H9 (cell line): ENCODE measurements around the gene CLEC4G. TPM values are rescaled to one million over a fixed set of nuclear protein-coding genes. Genes with fewer than 3 reads are reported as not detected.

Experiments used
- DNase-seq: peaks from one replicate; pipeline ENCODE4 v3.0.0-alpha.2; 2017
- H2AFZ ChIP-seq: one replicate; pipeline ENCODE4 v1.6.1; 2013; ENCODE audit warnings: mild to moderate bottlenecking, low read length, control low read depth, moderate library complexity
- H2AK5ac ChIP-seq: 2 replicates; pipeline ENCODE4 v1.6.1; 2013; ENCODE audit warnings: low read length, control low read depth, mixed read lengths; ENCODE audit not compliant: insufficient read length
- H2BK120ac ChIP-seq: one replicate; pipeline ENCODE4 v1.6.1; 2013; ENCODE audit warnings: low read depth, mild to moderate bottlenecking, low read length, control low read depth, inconsistent platforms; ENCODE audit not compliant: poor library complexity, severe bottlenecking
- H2BK12ac ChIP-seq: 2 replicates; pipeline ENCODE4 v1.6.1; 2013; ENCODE audit warnings: low read length, control low read depth, mixed read lengths, low read depth; ENCODE audit not compliant: insufficient read length
- H2BK15ac ChIP-seq: 2 replicates; pipeline ENCODE4 v1.6.1; 2013; ENCODE audit warnings: low read depth, low read length, control low read depth
- H2BK20ac ChIP-seq: one replicate; pipeline ENCODE4 v1.6.1; 2013; ENCODE audit warnings: low read depth, mild to moderate bottlenecking, low read length, control low read depth, inconsistent platforms; ENCODE audit not compliant: poor library complexity, severe bottlenecking
- H2BK5ac ChIP-seq: 2 replicates; pipeline ENCODE4 v1.6.1; 2013; ENCODE audit warnings: low read length, control low read depth, mixed read lengths; ENCODE audit not compliant: insufficient read length
- H3K14ac ChIP-seq: 2 replicates; pipeline ENCODE4 v1.6.1; 2013; ENCODE audit warnings: low read length, control low read depth; ENCODE audit not compliant: insufficient read depth
- H3K18ac ChIP-seq: 2 replicates; pipeline ENCODE4 v1.6.1; 2013; ENCODE audit warnings: low read depth, mild to moderate bottlenecking, mixed read lengths, low read length, control low read depth; ENCODE audit not compliant: insufficient read length
- H3K23ac ChIP-seq: 2 replicates; pipeline ENCODE4 v1.6.1; 2013; ENCODE audit warnings: low read length, control low read depth, mixed read lengths, low read depth; ENCODE audit not compliant: insufficient read length
- H3K23me2 ChIP-seq: 2 replicates; pipeline ENCODE4 v1.6.1; 2013; ENCODE audit warnings: low read depth, mild to moderate bottlenecking, mixed read lengths, low read length, control low read depth; ENCODE audit not compliant: insufficient read length, poor library complexity, severe bottlenecking
- H3K27ac ChIP-seq: 2 replicates; pipeline ENCODE4 v1.5.1; 2013; ENCODE audit warnings: low read length, control low read depth, mixed read lengths, low read depth; ENCODE audit not compliant: insufficient read length
- H3K27me3 ChIP-seq: 2 replicates; pipeline ENCODE4 v1.6.1; 2013; ENCODE audit warnings: low read length, control low read depth, inconsistent platforms; ENCODE audit not compliant: insufficient read depth
- H3K4ac ChIP-seq: 2 replicates; pipeline ENCODE4 v1.6.1; 2013; ENCODE audit warnings: low read depth, mild to moderate bottlenecking, control low read depth, inconsistent platforms, low read length, moderate library complexity
- H3K4me1 ChIP-seq: 2 replicates; pipeline ENCODE4 v1.6.1; 2013; ENCODE audit warnings: low read length, control low read depth, inconsistent platforms; ENCODE audit not compliant: insufficient read depth
- H3K4me2 ChIP-seq: 2 replicates; pipeline ENCODE4 v1.6.1; 2013; ENCODE audit warnings: low read length, control low read depth, mixed read lengths; ENCODE audit not compliant: insufficient read length, insufficient read depth
- H3K56ac ChIP-seq: 2 replicates; pipeline ENCODE4 v1.6.1; 2013; ENCODE audit warnings: low read depth, mild to moderate bottlenecking, mixed read lengths, low read length, control low read depth; ENCODE audit not compliant: insufficient read length
- H3K79me1 ChIP-seq: 2 replicates; pipeline ENCODE4 v1.6.1; 2013; ENCODE audit warnings: low read depth, mild to moderate bottlenecking, moderate library complexity, low read length, control low read depth, inconsistent platforms; ENCODE audit not compliant: insufficient read depth, poor library complexity, severe bottlenecking
- H3K79me2 ChIP-seq: 2 replicates; pipeline ENCODE4 v1.6.1; 2013; ENCODE audit warnings: low read length, control low read depth, inconsistent platforms; ENCODE audit not compliant: insufficient read depth
- H3K9ac ChIP-seq: 2 replicates; pipeline ENCODE4 v1.6.1; 2013; ENCODE audit warnings: low read length, control low read depth, mixed read lengths; ENCODE audit not compliant: insufficient read length; ENCODE audit errors: extremely low read depth
- H3K9me3 ChIP-seq: one replicate; pipeline ENCODE4 v1.6.1; 2013; ENCODE audit warnings: low read depth, low read length, inconsistent platforms; ENCODE audit not compliant: control insufficient read depth
- H3T11ph ChIP-seq: one replicate; pipeline ENCODE4 v1.6.1; 2013; ENCODE audit warnings: mild to moderate bottlenecking, low read length, control low read depth, inconsistent platforms
- H4K20me1 ChIP-seq: one replicate; pipeline ENCODE4 v1.6.1; 2013; ENCODE audit not compliant: control insufficient read depth, insufficient read length, insufficient read depth
- H4K5ac ChIP-seq: 2 replicates; pipeline ENCODE4 v1.6.1; 2013; ENCODE audit warnings: low read depth, mild to moderate bottlenecking, mixed read lengths, low read length, control low read depth; ENCODE audit not compliant: insufficient read length
- H4K8ac ChIP-seq: replicated peaks from 2 replicates; pipeline ENCODE4 v1.6.1; 2013; ENCODE audit warnings: low read length, control low read depth, mixed read lengths, low read depth; ENCODE audit not compliant: insufficient read length
- H4K91ac ChIP-seq: 2 replicates; pipeline ENCODE4 v1.6.1; 2013; ENCODE audit warnings: low read depth, mild to moderate bottlenecking, moderate library complexity, mixed read lengths, low read length, control low read depth; ENCODE audit not compliant: insufficient read length
- H3K27ac Mint-ChIP-seq, 3 experiments: 2 replicates in 2 of 3; 3 replicates in 1 of 3; pipeline ENCODE4 v1.8.0; 2020 to 2021; ENCODE audit warnings: mixed read lengths in 3 of 3, mild to moderate bottlenecking in 1 of 3, moderate library complexity in 1 of 3
- H3K27me3 Mint-ChIP-seq: 2 replicates; pipeline ENCODE4 v1.8.0; 2021; ENCODE audit warnings: low read depth, mild to moderate bottlenecking, moderate library complexity, mixed read lengths
- H3K36me3 Mint-ChIP-seq, 3 experiments: 2 replicates in 2 of 3; 3 replicates in 1 of 3; pipeline ENCODE4 v1.8.0; 2020 to 2021; ENCODE audit warnings: low read depth in 3 of 3, mixed read lengths in 3 of 3; ENCODE audit not compliant: insufficient read depth in 1 of 3
- H3K4me1 Mint-ChIP-seq, 2 experiments: 2 replicates each; pipeline ENCODE4 v1.8.0; 2020; ENCODE audit warnings: mixed read lengths in 2 of 2
- H3K4me3 Mint-ChIP-seq, 2 experiments: 2 replicates in 1 of 2; 3 replicates in 1 of 2; pipeline ENCODE4 v1.8.0; 2020 to 2021; ENCODE audit warnings: mild to moderate bottlenecking in 2 of 2, mixed read lengths in 2 of 2, moderate library complexity in 1 of 2
- H3K9me3 Mint-ChIP-seq, 2 experiments: 2 replicates in 1 of 2; 3 replicates in 1 of 2; pipeline ENCODE4 v1.8.0; 2020; ENCODE audit warnings: mild to moderate bottlenecking in 2 of 2, mixed read lengths in 2 of 2, moderate library complexity in 1 of 2
- CTCF ChIP-seq: fragments of 200-600 bp; sonication (generic); conservative IDR thresholded peaks from 3 replicates; pipeline ENCODE4 v1.8.0; 2021; ENCODE audit warnings: antibody characterized with exemption, mild to moderate bottlenecking
- WGBS: extraction: QIAGEN DNeasy Blood & Tissue Kit; methylation state at CpG from one replicate; pipeline ENCODE4 v1.1.7; 2013; ENCODE audit warnings: missing lambda C conversion rate, low lambda C conversion rate, mixed read lengths; ENCODE audit not compliant: insufficient read length; ENCODE audit errors: extremely low coverage; 5-methylcytosine and 5-hydroxymethylcytosine counted together
- total RNA-seq: library from RNA; stranded (reverse); gene quantifications from 2 replicates; pipeline ENCODE4 v1.2.1, GENCODE V29; 2021

CLEC4G gene
- total RNA-seq, 1 experiment from 2014 or later: not detected

DNA sequence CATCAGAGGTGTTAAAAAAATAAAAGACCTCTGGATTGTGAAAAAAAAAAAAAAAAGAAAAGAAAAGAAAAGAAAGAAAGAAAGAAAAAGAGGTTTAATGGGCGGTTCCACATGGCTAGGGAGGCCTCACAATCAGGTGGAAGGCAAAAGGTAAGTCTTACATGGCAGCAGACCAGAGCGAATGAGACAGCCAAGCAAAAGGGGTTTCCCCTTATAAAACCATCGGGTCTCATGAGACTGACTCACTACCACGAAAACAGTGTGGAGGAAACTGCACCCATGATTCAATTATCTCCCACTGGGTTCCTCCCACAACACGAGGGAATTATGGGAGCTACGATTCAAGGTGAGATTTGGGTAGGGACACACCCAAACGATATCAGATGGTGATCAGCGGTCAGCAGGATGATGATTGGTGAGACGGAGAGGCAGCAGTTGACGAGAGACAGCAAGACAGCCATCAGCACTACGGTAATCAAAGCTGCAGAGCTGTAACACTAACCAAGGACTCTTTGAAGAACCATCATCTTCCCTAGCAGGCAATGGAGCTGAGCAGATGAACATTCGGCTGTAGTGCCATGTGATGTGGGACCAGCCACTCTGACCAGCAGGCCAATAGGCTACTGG lies 19.4 kb upstream of the CLEC4G start:
- H3K4me1 Mint-ChIP-seq: peaks cover 25 to 32% of the 10 kb centered on the region in 2 experiments

More for the DNA sequence above, 19.4 kb upstream of the CLEC4G start:
- Histone ChIP-seq H3K14ac (no peak overlapping the region), H3K9ac (no peak overlapping the region), H4K20me1 (no peaks in the 10 kb centered on the region), H3T11ph (no peak overlapping the region), H3K18ac (peak overlapping the region; percentile 11), H2BK12ac (no peak overlapping the region), H3K4ac (no peak overlapping the region), H2AFZ (no peak overlapping the region), H3K9me3 (no peaks in the 10 kb centered on the region), H3K27ac (no peak overlapping the region), H4K5ac (no peak overlapping the region), H3K23me2 (no peaks in the 10 kb centered on the region), H2BK20ac (no peak overlapping the region), H2AK5ac (no peak overlapping the region), H3K79me1 (no peaks in the 10 kb centered on the region), H2BK120ac (no peak overlapping the region), H3K79me2 (no peaks in the 10 kb centered on the region), H4K91ac (no peak overlapping the region), H3K4me1 (peaks cover 6% of the 10 kb centered on the region; the same call in 1 of the 2 replicates), H3K56ac (no peak overlapping the region), H4K8ac (no peak overlapping the region), H2BK15ac (no peak overlapping the region), H3K4me2 (no peak overlapping the region), H2BK5ac (no peak overlapping the region), H3K27me3 (no peaks in the 10 kb centered on the region), H3K23ac (no peak overlapping the region)
- H3K4me3 Mint-ChIP-seq: no peak overlapping the region; a peak in 1 of 5 replicates
- no peak for TF ChIP-seq CTCF
- H3K36me3 Mint-ChIP-seq: peaks cover 0 to 6% (median 2%) of the 10 kb centered on the region in 3 experiments; a peak in 6 of 7 replicates
- WGBS: no CpG with 5 or more reads among the region's 12 CpGs
- H3K27ac Mint-ChIP-seq: no peak overlapping the region
- no peak for DNase-seq
- peaks cover 16% of the 10 kb centered on the region for H3K27me3 Mint-ChIP-seq
- H3K9me3 Mint-ChIP-seq: peaks cover 11 to 32% of the 10 kb centered on the region in 2 experiments
